Measurements from ENCODE around the gene IRF1.

GRCh38 chr5:132495667-132496190 is 5.2 kb upstream of the IRF1 start:
- TF ChIP-seq CTCF (IDR thresholded peaks at IDR 0.05) (no peak), POLR2A (IDR thresholded peaks at IDR 0.05) (peak in 1 of 2 donors; percentile 62)

Data from thyroid gland (tissue), 4 donors.